Hematopoietic multipotent progenitor cell treated with erythropoietin and hydrocortisone succinate and interleukin-3 and kit ligand, for 4 days (in vitro differentiated cells): ENCODE measurements around the gene GRM4.
"Not testable (repeated sequence)": the region's sequence is repeated elsewhere in the genome, so short reads cannot be mapped to it uniquely, and the experiment has no call there.

Experiments used
- DNase-seq: peaks from one replicate; pipeline ENCODE4 v3.0.0-alpha.2; 2015

The GRM4 gene

DNA sequence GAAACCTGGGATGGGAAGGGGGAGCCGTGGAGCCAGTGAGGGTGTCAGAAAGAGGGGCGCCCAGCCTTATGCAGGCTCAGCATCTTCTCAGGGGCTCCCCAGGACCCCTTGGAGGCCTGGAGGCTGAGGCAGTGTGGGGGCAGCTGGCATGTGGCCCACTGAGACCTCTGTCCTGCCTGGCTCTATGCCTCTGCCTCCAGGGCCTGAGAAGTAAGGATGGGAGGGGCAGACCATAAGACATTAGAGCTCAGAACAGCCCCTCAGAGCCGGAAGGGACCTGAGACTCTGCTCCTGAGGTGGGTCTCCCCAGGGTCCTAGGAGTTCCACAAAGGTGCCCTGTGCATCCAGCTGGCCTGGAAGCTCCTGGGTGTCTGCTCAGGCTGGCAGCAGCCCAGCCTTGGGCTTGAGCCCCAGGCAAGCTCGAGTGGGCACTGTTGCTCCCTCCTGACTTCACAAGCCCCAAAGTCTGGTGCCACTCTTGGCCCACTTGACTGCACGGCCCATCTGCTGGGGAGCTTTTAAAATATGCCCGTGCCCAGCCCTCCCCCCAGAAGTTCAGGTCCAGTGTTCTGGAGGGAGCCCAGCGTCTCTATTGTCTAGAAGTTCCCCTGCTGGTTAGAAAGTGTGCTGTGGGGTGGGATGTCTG is 126.8 kb downstream of the GRM4 start:
- no peak for DNase-seq

DNA sequence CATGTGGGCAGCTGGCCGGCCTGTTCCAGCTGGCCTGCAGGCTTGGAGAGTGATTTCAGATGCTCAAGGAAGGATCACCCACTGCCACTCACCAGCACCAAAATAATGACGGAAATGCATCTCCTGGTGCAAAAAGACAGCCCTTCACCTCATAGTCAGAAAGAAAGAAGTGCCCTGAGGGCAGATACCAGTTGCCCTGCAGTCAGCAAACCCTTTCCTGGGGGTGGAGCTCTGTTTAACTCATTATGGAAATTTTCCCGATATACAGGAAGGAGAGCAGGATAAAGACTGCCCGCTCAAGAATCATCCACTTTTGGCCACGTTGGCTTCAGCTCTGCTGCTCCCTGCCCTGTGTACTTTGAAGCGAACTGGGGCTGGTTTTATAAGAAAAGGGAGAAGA is 127.9 kb downstream of the GRM4 start:
- DNase-seq = no peak

DNA sequence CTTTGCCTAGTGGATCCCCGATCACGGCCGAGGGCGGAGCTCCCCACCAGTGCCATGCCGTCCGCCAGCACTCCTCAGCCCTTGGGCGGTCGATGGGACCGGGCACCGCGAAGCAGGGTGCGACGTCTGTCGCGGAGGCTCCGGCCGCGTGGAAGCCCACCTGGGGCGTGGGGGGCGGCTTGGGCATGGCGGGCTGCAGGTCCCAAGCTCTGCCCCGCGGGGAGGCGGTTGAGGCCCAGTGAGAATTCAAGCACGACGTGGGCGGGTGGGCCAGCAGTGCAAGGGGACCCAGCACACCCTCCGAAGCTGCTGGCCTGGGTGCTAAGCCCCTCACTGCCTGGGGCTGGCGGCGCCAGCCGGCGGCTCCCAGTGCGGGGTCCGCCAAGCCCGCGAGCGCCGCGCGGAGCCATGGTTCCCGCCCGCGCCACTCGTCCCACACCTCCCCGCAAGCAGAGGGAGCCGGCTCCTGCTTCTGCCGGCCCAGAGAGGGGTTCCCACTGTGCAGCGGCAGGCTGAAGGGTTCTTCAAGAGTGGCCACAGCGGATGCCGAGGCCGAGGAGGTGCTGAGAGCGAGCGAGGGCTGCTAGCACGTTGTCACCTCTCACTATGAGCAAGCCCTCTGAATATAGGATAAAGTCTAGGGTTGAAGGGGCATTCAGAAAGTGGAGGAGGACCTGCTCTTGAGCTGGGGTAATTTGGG is 128.6 kb downstream of the GRM4 start:
- DNase-seq = no peak

DNA sequence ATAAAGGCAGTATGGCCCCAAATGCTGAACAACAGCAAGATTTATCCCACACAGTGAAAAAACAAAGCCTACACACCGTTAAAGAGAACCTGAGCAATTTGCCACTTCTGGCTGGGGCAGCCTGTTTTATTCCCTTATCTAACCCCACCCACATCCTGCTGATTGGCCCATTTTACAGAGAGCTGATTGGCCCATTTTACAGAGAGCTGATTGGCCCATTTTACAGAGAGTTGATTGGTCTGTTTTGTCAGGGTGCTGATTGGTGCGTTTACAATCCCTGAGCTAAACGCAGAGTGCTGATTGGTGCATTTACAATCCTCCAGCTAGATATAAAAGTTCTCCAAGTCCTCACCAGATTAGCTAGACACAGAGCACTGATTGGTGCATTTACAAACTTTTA is 129.3 kb downstream of the GRM4 start:
- not testable (repeated sequence) for DNase-seq

DNA sequence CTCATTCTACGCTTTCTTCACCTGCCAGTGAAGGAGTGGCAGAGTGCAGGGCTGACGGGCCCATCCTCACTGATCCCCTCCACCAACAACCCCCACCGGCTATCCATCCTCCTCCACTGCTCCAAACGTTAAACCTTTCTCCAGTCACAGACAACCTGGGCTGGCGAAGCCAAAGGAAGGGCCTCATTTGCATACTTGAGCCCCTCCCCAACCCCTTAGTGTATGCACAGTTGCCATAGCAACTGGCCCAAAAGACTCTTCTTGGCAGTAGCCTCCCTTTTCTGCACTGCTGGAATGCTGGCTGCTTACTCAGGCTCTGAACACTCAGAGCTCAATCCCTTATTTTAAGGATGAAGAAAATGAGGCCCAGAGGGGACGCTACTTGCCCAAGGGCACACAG is 130.3 kb downstream of the GRM4 start:
- DNase-seq = no peak

DNA sequence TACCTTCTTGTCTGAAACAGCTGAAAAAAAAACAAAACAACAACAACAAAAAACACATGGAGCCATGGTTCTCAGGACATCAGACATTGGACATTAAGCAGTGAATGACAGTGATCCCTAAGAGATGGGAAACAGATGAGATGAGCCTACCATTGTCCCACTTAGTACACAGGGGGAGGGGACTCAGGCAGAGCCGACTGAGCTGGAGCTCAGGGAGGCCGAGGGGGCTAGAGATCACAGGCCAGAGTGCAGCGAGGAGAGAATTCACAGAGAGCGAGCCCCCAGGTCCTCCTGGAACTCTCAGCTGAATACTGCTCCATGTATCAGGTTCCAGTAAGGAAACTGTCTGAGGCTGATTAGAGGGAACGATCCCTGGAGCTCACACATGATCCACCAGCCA is 134.6 kb downstream of the GRM4 start:
- no peak for DNase-seq

DNA sequence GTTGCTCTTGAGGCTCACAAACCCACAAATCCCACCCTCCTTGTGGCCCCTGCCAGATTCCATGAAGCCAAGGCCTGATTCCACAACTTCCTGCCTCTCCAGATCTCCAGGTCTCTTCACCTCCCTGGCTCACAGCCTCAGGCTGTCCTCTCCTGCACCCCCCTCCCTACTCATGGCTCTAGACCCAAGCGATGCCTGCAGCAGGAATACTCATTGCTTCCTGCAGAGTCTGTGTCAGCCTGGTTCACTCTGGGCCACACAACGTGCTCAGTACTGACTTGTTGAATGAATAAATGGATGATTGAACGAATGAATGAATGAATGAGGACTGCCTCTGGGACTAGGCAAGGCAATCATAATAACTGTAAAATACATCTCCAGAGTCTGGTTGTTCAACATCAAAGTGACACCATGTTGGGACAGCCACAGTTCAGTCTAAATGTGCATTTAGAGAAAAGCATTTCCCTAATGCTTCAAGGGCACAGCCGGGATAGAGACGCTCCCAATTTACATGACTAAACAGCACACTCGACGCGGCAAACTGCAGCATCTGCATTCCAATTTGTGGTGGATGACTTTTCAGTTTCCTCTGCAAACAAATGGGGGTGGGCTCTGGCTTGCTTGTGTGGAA is 139.9 kb downstream of the GRM4 start:
- no peak for DNase-seq

DNA sequence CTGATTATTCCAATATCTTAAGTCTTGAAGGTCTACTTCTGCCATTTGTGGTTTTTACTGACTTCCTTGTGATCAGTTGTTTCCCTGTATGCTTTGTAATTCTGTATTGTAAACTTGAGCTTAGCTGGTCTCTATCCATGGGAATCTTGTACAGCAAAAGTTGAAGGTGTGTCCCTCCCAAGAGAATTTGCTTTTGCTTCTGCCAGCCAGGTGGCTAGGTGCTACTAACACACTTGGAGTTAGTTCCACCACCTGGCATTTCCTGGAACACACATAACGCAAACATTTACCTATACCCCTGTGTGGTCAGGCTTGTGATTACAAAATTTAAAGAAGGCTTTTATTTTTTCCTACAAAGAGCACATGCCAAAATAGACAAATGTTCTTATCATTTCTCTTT is 141.2 kb downstream of the GRM4 start:
- DNase-seq = no peak

DNA sequence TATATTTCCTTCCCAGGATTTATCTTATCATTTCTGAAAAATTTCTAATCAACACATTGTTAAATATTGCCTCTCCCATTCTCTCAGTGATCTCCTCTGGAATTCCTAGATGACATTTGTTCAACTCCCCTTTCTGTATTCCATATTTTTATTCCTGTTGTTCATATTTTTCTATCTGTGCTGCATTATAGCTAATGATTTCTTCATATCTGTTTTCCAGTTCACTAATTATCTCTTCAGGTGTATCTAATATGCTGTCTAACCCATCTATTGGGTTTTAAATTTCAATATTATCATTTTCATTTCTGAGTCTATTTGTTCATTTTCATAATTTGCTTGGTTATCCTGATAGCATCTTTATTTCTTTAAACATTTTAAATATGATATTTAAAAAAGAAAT is 141.9 kb downstream of the GRM4 start:
- no peak for DNase-seq

DNA sequence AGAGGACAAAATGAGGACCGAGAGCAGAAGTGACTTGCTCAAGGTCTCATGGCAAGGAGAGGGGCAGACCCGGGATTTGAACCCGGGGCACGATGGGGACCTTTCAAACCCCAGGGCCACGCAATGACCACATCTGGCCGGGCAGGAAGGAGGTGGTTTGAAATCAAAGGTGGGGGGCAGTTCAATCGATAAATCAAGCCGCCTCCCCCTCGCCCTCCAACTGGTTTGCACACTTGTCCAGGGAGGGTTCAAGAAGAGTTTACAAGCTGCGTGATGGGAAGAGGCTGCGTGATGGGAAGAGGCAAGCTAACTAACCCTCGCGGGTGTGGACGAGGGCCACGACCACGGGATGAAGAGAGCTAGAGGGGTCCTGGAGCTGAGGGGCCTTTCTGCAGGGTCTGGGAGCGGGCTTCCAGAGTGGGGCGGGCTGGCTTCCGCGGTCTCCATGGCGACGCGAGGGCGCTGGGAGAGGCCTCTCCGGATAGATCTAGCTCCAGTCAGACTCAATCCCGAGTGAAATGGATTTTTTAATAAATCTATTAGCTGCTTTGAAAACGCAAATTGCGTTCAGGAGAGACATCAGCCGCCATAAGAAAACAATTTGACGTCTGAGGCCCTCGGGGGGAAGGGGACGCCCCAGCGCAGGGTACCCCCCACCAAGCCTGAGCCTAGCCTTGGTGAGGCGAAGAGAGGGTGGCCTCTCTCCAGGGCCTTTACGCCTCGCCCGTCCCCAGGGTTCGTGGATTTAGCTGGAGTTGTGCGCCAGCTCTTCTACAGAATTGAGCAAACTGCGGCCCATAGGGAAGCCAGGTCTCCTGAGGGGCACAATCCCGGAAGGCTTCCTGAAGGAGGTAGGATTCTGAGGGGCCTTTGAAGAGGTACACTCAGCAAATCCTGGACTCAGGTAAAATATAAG is 143.9 kb downstream of the GRM4 start:
- no peak for DNase-seq

DNA sequence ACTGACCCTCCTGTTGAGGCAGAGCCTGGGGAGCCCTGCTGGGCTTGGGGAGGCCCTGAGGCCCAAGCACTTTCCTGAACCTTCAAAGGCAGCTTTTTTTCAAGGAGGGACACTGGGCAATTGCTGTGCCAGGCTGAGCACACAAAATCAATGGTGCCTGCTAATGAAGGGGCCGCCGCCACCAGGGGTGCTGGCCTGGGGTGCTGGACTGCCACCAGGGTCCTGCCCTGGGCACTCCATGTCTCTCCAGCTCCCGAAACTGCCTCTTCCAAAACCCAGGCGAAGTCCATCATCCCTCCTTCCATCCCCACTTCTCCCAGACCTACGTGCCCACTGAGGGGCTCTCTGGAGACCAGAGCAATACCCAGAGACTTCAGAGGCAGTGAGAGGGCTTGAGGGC is 145.6 kb downstream of the GRM4 start:
- no peak for DNase-seq

DNA sequence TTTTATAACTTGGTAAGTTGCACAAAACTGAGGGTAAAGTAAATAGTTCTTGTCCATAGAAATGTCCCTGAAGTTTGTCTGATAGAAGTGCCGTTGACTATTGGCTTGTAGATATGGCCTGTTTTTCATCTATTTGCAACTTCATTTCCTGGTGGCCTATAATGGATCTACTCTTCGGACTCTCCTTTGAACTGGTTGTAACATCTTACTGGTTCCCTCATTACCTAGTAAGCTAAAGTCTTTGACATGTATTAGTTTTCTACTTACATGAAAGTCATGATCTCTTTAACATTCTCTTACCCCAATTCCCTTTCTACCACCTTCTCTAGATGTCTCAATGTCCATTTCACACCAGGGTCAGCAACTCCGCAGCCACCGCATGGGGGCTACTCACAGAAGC is 146.3 kb downstream of the GRM4 start:
- no peak for DNase-seq

DNA sequence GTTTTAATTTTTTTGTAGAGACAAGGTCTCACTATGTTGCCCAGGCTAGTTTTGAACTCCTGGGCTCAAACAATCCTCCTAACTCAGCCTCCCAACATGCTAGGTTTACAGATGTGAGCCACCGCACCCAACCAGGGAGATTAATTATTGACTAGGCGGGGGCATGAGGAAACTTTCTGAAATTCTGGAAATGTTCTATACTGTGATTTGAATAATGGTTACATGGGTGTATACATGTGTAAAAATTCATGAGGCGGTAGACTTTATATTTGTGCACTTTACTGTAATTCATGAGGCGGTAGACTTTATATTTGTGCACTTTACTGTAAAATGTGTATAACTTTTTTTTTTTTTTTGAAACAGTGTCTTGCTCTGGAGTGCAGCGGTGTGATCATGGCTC is 147.2 kb downstream of the GRM4 start:
- DNase-seq = no peak

DNA sequence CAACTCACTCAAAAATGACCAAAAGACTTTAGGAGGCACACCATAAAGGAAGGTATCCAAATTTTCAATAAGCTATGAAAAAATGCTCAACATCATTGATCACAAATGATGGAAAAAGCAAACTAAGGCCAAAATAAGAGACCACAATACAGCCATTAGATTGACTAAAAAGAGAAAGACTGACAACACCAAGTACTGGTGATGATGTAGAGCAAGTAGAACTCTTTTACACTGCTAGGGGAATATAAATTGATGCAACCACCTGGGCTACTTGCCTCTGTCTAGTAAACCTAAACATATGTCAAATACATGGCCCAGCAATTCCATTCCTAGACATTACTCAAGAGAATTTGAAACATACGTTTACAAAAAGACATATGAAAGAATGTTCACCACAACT is 148.6 kb downstream of the GRM4 start:
- no peak for DNase-seq

DNA sequence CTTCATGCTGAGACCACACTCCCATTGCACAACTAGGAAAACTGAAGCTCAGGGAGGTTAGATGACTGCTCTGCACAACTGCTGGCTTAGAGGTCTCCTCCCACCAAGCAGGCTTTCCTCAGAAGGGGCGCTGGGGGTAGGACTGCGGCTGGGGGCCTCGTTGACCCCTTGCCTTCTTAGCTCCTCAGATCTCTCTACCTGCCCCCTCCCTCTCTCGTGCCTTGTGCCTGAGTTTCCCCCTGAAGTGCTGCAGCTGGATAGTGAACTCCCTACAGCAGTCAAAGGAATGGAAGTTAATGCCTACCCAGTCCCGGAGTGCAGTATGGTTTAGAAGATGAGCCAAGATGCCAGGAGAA is 149.8 kb downstream of the GRM4 start:
- DNase-seq = no peak

DNA sequence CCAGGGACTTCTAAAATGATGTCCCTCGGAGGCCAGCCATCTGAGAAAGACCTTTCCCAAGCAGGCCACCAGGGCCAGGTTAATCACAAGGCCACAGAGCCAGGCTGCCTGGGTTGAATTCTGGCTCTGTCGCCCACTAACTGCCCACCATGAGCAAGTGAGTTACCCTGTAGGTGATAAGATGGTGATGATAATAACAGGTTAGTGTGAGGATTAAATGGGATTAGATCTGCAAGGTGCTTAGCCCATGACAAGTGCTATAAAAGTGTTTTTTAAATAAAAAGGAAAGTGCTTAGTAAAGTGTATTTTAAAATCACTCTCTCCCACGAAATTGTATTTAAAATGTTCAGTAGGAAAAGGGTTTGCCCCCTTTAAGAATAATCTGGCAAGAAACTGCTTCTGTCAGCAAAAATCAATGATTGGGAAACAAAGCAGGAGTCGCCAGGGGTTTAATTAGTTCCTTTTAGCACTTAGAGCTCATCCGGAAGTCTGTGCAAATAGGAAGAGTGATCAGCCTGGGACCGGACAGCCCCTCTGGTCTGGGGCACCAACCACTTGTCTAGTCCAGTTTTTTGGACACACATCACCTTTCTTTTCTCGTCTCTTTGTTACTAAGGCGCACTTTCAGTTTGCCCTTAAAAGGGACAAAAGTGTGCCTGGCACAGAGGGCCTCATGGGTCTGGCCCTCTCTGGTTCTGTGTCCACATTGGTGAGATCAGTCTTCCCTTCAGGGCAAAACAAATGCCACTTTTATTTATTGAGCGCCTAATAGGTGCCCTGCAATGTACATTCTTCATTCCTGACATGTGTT is 150.4 kb downstream of the GRM4 start:
- DNase-seq = no peak

DNA sequence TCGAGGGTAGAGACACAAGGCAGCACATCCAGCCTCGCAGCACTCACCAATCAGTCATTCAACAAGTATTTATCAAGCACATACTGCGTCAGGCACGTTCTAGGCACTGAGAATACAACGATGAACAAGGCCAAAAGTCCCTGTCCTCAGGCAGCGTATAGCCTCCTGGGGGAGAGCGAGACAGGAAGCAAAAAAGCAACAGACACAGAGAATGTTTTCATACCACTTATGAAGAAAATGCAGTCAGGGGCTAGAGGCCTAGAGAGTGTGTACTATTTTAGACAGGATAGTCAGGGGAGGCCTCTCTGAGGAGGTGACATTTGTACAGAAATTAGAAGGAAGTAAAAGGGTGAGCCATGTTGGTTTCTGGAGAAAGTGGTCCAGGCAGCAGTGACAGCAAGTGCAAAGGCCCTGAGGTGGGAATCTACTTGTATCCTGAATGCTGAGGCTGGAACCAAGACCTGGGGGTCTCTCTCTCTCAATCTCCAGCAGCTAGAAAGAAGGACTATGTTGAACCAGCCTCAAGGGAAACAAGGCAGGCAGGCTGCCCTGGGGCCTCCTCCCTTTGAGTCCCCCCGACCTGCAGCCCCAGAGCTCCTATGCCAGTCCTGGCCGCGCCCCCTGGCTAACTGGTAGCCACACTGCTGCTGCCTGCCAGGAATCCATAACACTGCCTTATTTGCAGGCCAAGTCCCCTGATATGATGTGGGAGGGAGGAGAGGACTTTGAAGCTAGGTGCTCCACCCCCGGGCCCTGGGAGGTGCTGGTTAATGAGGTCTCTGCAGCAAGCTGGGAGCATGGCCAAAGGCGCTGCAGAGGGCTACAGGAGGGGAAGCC is 151.2 kb downstream of the GRM4 start:
- no peak for DNase-seq

DNA sequence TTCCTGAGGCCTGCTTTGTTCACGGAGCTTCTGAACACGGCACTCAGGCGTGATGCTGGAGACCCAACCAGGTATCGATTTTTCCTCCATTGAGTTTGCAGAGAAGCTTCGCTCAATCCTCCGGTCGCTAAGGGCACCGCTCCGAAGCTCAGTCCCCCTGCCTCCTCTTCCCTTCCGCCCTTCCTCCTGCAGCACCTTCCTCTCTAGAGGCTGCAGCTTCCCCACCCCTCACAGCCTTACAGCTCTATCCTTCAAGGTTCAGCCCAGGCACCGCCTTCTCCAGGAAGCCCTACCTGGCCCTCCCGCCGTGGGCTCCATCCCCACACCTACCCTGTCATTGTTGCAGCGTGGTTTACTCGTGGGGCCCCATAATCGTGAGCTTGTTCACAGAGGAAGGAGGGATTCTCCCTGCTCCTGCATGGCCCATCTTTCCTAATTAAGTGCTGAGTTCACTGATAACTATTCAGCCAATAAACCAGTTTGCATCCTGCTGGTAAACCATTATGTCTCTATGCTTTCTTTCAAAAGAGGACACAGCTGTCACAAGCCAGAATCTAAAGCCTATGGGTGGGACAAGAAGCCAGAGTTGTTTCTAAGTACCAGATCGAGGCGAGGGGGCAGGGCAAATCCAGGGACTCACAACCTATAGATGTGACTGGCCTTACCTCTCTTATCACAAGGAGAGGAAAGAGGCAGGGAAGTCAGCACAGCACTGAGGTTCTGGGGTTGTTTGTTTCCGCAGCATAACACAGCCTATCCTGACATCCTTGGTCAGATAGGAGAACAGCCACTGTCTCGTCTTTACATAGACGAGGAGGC is 152.0 kb downstream of the GRM4 start:
- no peak for DNase-seq

DNA sequence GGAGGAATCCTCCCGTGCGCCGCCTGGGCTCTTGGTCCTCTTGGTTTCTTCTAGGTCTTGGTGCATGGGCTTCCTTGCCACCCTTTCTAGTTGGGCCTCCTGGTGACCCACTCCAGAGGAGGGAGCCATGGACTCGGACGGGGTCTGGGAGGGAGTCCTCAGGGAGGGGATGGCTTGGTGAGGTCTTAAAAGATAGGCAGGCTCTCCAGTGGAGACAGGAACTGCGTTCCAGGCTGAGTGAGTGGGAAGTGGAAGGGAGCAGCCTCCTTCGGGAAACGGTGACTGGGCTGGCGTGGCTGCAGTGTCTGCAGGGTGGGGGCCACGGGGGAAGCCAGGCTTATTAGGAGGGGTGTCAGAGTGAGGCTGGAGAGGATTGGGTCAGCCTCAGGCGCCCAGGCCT is 152.8 kb downstream of the GRM4 start:
- no peak for DNase-seq

DNA sequence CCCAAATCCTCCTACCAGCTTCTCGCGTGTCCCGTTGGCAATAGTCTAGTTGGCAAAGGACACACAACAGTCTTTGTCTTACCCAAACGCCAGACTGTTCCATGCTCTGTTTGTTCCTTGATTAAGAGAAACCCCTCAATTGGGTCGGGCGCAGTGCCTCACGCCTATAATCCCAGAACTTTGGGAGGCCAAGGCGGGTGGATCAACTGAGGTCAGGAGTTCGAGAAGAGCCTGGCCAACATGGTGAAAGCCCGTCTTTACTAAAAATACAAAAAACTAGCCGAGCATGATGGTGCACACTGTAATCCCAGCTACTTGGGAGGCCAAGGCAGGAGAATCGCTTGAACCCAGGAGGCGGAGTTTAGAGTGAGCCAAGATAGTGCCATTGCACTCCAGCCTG is 153.7 kb downstream of the GRM4 start:
- DNase-seq = no peak

DNA sequence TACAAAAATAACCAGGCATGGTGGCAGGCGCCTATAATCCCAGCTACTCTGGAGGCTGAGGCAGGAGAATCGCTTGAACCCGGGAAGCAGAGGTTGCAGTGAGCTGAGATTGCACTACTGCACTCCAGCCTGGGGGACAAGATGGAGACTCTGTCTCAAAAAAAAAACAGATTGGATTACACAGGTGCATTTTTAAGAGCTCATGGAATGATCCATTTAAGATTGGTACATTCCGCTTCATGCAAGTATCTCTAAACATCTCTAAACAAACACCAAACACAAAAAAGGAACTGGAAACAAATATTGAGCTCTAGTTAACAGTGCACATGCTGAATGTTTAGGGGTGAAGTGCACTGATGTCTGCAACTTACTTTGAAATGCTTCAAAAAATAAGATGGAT is 154.3 kb downstream of the GRM4 start:
- no peak for DNase-seq
